ENCODE data around the gene DHRS13.
"Not testable (repeated sequence)": the region's sequence is repeated elsewhere in the genome, so short reads cannot be mapped to it uniquely, and the experiment has no call there.

Gene DHRS13

GRCh38 chr17:28854457-28855335 is 48.2 kb downstream of the DHRS13 start, which contains the start of gene ERAL1:
Gene ERAL1 (plus strand): TSS chr17:28855016. CDS start chr17:28855035, 19 bp downstream.
- peaks cover 3% of the 10 kb centered on the region for H3K79me2 ChIP-seq (ENCODE audit: control insufficient read depth, insufficient read depth, low read length, poor library complexity)
- peaks cover 0 to 6% of the 10 kb centered on the region in 2 experiments for H3K4me1 ChIP-seq (ENCODE audit: control insufficient read depth in 1 of 2, insufficient read depth in 2 of 2, low read length in 2 of 2)
- no peak within 1 kb of the TSS for H3K23ac ChIP-seq (ENCODE audit: low read length)
- H4K12ac ChIP-seq (ENCODE audit: low read depth, low read length): peak within 1 kb of the TSS; percentile 76
- peak; percentile 90 to 93 for DNase-seq
- H4K91ac ChIP-seq (ENCODE audit: low read depth, low read length): peak within 1 kb of the TSS; percentile 59
- H3K4me3 ChIP-seq (ENCODE audit: low read depth, low read length): peak within 1 kb of the TSS; percentile 93
- H4K8ac ChIP-seq (ENCODE audit: low read depth, low read length): peak within 1 kb of the TSS; percentile 92
- peak within 1 kb of the TSS; percentile 95 for H3K9ac ChIP-seq (ENCODE audit: low read length)
- H3K36me3 ChIP-seq (ENCODE audit: control insufficient read depth in 1 of 2, insufficient read depth in 2 of 2, low read length in 2 of 2): peaks cover 18 to 28% of the 10 kb centered on the region in 2 experiments
- peak within 1 kb of the TSS; percentile 83 for H3K4me2 ChIP-seq (ENCODE audit: low read length)
- H3K18ac ChIP-seq (ENCODE audit: low read length): peak within 1 kb of the TSS; percentile 64
- peak within 1 kb of the TSS; percentile 50 for H3K14ac ChIP-seq (ENCODE audit: low read length)
- peak within 1 kb of the TSS; percentile 15 for H3K27ac ChIP-seq (ENCODE audit: low read depth, low read length)
- no peak within 1 kb of the TSS for H2BK12ac ChIP-seq (ENCODE audit: low read length)
- peak within 1 kb of the TSS; percentile 36 for H2BK5ac ChIP-seq (ENCODE audit: low read depth, low read length, poor library complexity)
- H3K27me3 ChIP-seq (ENCODE audit: insufficient read depth, low read length): no peaks in the 10 kb centered on the region
- WGBS (ENCODE audit: extremely low coverage, insufficient coverage, insufficient read length): no CpG with 5 or more reads among the region's 42 CpGs
- peak within 1 kb of the TSS; percentile 13 for H3K4ac ChIP-seq (ENCODE audit: low read depth, low read length)
- peaks cover 6% of the 10 kb centered on the region for H3K79me1 ChIP-seq (ENCODE audit: low read length)
- peaks cover 2% of the 10 kb centered on the region for H3K9me3 ChIP-seq (ENCODE audit: insufficient read depth, low read depth, low read length)
- peak within 1 kb of the TSS; percentile 86 for H2AFZ ChIP-seq (ENCODE audit: insufficient read depth, low read length, poor library complexity)
- H2BK120ac ChIP-seq (ENCODE audit: insufficient read depth, low read length, poor library complexity): peak within 1 kb of the TSS; percentile 65
- peak within 1 kb of the TSS; percentile 82 for H2AK5ac ChIP-seq (ENCODE audit: low read length)

DNA sequence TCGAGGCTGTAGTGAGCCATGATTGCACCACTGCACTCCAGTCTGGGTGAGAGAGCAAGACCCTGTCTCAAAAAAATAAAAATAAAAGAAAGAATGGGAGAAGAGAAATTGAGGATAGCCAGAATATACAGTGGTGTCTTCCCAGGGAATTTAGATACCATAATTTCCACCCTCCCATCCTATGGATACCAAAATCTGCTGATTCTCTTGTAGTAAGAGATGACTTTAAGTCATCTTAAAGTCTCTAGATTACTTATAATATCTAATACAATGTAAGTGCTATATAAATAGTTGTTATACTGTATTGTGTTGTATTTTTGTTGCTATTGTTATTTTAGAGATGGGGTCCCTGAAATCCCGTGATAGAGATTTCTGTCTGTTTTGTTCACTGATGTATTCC is 49.6 kb downstream of the DHRS13 start:
- Histone ChIP-seq H3K4me2 (ENCODE audit: low read length) (no peak overlapping the region), H3K9ac (ENCODE audit: low read length) (no peak overlapping the region), H3K36me3 (ENCODE audit: control insufficient read depth in 1 of 2, insufficient read depth in 2 of 2, low read length in 2 of 2) (peaks cover 11 to 16% of the 10 kb centered on the region in 2 experiments), H2AFZ (ENCODE audit: insufficient read depth, low read length, poor library complexity) (no peak overlapping the region), H3K4me3 (ENCODE audit: low read depth, low read length) (no peak overlapping the region), H3K4ac (ENCODE audit: low read depth, low read length) (no peak overlapping the region), H4K12ac (ENCODE audit: low read depth, low read length) (peak overlapping the region; percentile 55), H3K27me3 (ENCODE audit: insufficient read depth, low read length) (no peaks in the 10 kb centered on the region), H2AK5ac (ENCODE audit: low read length) (no peak overlapping the region), H4K8ac (ENCODE audit: low read depth, low read length) (peak overlapping the region; percentile 62), H3K4me1 (ENCODE audit: control insufficient read depth in 1 of 2, insufficient read depth in 2 of 2, low read length in 2 of 2) (peaks cover 0 to 6% of the 10 kb centered on the region in 2 experiments), H2BK5ac (ENCODE audit: low read depth, low read length, poor library complexity) (no peak overlapping the region), H3K79me2 (ENCODE audit: control insufficient read depth, insufficient read depth, low read length, poor library complexity) (peaks cover 3% of the 10 kb centered on the region), H3K27ac (ENCODE audit: low read depth, low read length) (no peak overlapping the region), H3K79me1 (ENCODE audit: low read length) (peaks cover 6% of the 10 kb centered on the region), H4K91ac (ENCODE audit: low read depth, low read length) (no peak overlapping the region), H3K14ac (ENCODE audit: low read length) (no peak overlapping the region), H2BK120ac (ENCODE audit: insufficient read depth, low read length, poor library complexity) (no peak overlapping the region), H3K9me3 (ENCODE audit: insufficient read depth, low read depth, low read length) (peaks cover under 1% of the 10 kb centered on the region), H3K23ac (ENCODE audit: low read length) (no peak overlapping the region), H2BK12ac (ENCODE audit: low read length) (no peak overlapping the region), H3K18ac (ENCODE audit: low read length) (no peak overlapping the region)
- no CpG with 5 or more reads among the region's 2 CpGs for WGBS (ENCODE audit: extremely low coverage, insufficient coverage, insufficient read length)
- DNase-seq: no peak

DNA sequence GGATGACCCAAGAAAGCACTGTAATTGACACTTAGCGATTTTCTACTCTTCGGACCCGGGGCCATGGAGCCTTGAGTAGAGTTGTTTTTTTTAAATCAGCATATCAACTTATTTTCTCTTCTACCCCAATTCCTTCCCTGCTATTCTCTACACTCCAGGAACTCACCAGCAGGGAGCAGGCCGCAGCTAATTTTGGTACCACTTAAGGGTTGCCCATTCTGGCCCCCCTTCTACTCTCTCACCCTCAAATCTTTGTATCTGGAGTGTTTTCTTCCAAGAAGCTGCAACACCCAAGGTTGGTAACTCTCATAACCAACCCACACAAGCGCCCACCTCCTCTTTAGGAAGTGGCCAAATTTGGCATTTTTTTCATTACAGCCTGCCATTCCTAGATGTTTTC is 53.6 kb downstream of the DHRS13 start:
- H3K23ac ChIP-seq (ENCODE audit: low read length): no peak overlapping the region
- no peaks in the 10 kb centered on the region for H3K27me3 ChIP-seq (ENCODE audit: insufficient read depth, low read length)
- no peaks in the 10 kb centered on the region for H3K36me3 ChIP-seq (ENCODE audit: control insufficient read depth in 1 of 2, insufficient read depth in 2 of 2, low read length in 2 of 2)
- no peak overlapping the region for H2BK120ac ChIP-seq (ENCODE audit: insufficient read depth, low read length, poor library complexity)
- H3K4ac ChIP-seq (ENCODE audit: low read depth, low read length): no peak overlapping the region
- no CpG with 5 or more reads among the region's 5 CpGs for WGBS (ENCODE audit: extremely low coverage, insufficient coverage, insufficient read length)
- no peak overlapping the region for H3K4me3 ChIP-seq (ENCODE audit: low read depth, low read length)
- H2AFZ ChIP-seq (ENCODE audit: insufficient read depth, low read length, poor library complexity): no peak overlapping the region
- no peak overlapping the region for H3K9ac ChIP-seq (ENCODE audit: low read length)
- no peak overlapping the region for H3K27ac ChIP-seq (ENCODE audit: low read depth, low read length)
- no peak overlapping the region for H3K18ac ChIP-seq (ENCODE audit: low read length)
- no peak overlapping the region for H2BK5ac ChIP-seq (ENCODE audit: low read depth, low read length, poor library complexity)
- no peaks in the 10 kb centered on the region for H3K9me3 ChIP-seq (ENCODE audit: insufficient read depth, low read depth, low read length)
- peaks cover 0 to 3% of the 10 kb centered on the region in 2 experiments for H3K4me1 ChIP-seq (ENCODE audit: control insufficient read depth in 1 of 2, insufficient read depth in 2 of 2, low read length in 2 of 2)
- no peak overlapping the region for H2BK12ac ChIP-seq (ENCODE audit: low read length)
- no peak overlapping the region for H3K4me2 ChIP-seq (ENCODE audit: low read length)
- no peak for DNase-seq
- no peak overlapping the region for H3K14ac ChIP-seq (ENCODE audit: low read length)
- no peak overlapping the region for H4K12ac ChIP-seq (ENCODE audit: low read depth, low read length)
- H3K79me1 ChIP-seq (ENCODE audit: low read length): peaks cover 1% of the 10 kb centered on the region
- no peak overlapping the region for H2AK5ac ChIP-seq (ENCODE audit: low read length)
- H4K8ac ChIP-seq (ENCODE audit: low read depth, low read length): no peak overlapping the region
- H4K91ac ChIP-seq (ENCODE audit: low read depth, low read length): no peak overlapping the region
- no peaks in the 10 kb centered on the region for H3K79me2 ChIP-seq (ENCODE audit: control insufficient read depth, insufficient read depth, low read length, poor library complexity)

DNA sequence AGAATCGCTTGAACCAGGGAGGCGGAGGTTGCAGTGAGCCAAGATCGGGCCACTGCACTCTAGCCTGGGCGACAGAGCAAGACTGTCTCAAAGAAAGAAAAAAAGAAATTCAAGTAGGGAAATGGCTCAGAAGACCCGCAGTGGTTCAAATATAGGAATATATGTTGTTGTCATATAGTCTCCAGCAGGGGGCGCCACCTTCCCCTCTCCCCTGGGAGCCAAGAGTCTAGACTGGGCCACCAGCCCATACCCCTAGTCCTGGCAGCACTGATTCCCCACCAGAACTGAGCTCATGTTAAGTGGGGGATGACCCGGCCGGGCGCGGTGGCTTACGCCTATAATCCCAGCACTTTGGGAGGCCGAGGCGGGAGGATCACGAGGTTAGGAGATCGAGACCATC is 54.2 kb downstream of the DHRS13 start:
- not testable (repeated sequence) for H3K9me3 ChIP-seq (ENCODE audit: insufficient read depth, low read depth, low read length); H3K4me1 ChIP-seq (ENCODE audit: control insufficient read depth in 1 of 2, insufficient read depth in 2 of 2, low read length in 2 of 2); H2BK5ac ChIP-seq (ENCODE audit: low read depth, low read length, poor library complexity); H3K9ac ChIP-seq (ENCODE audit: low read length); H2AFZ ChIP-seq (ENCODE audit: insufficient read depth, low read length, poor library complexity); H3K79me1 ChIP-seq (ENCODE audit: low read length); H3K36me3 ChIP-seq (ENCODE audit: control insufficient read depth in 1 of 2, insufficient read depth in 2 of 2, low read length in 2 of 2); H4K91ac ChIP-seq (ENCODE audit: low read depth, low read length); H4K12ac ChIP-seq (ENCODE audit: low read depth, low read length); H3K27me3 ChIP-seq (ENCODE audit: insufficient read depth, low read length); H2BK12ac ChIP-seq (ENCODE audit: low read length); H2BK120ac ChIP-seq (ENCODE audit: insufficient read depth, low read length, poor library complexity); H2AK5ac ChIP-seq (ENCODE audit: low read length); H3K14ac ChIP-seq (ENCODE audit: low read length); H3K4ac ChIP-seq (ENCODE audit: low read depth, low read length); H3K4me2 ChIP-seq (ENCODE audit: low read length); H3K23ac ChIP-seq (ENCODE audit: low read length); H4K8ac ChIP-seq (ENCODE audit: low read depth, low read length); H3K27ac ChIP-seq (ENCODE audit: low read depth, low read length); H3K18ac ChIP-seq (ENCODE audit: low read length); H3K79me2 ChIP-seq (ENCODE audit: control insufficient read depth, insufficient read depth, low read length, poor library complexity); H3K4me3 ChIP-seq (ENCODE audit: low read depth, low read length)
- peak; percentile 22 to 48 for DNase-seq
- no CpG with 5 or more reads among the region's 15 CpGs for WGBS (ENCODE audit: extremely low coverage, insufficient coverage, insufficient read length)
